A172 (cell line): ENCODE measurements around the gene UHRF2. TPM values are rescaled to one million over a fixed set of nuclear protein-coding genes. Genes with fewer than 3 reads are reported as not detected.
"Not testable (repeated sequence)": the region's sequence is repeated elsewhere in the genome, so short reads cannot be mapped to it uniquely, and the experiment has no call there.

ENCODE experiments used
- DNase-seq: peaks from one replicate; pipeline ENCODE4 v3.0.0-alpha.2; 2015; ENCODE audit warnings: low spot score
- total RNA-seq: library from RNA; depleted of rRNA; stranded (reverse); fragments of >200 nt; shearing (Covaris generic); gene quantifications from 2 replicates; pipeline ENCODE4 v1.2.3, GENCODE V29; 2014

The UHRF2 gene
- total RNA-seq, 1 experiment from 2014 or later, result 30.3 TPM

DNA sequence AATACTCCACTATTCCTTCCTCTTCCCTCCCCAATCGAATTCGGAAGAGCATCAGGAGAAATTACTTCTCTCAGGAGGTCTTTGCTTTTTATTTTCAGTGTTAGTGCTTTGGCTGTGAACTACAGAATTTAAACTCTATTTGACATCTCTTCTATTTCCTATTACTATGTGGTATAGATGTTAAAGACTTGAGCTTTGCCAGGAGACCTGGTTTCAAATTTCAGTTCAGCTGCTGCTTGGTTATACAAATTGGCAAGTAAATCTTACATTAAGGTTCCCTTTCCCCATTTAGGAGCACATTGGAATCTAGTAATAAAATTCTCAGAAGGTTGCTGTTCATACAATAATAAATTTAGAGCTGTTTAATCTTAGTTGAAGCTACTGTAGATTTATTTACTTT lies 13.1 kb downstream of the UHRF2 start:
- DNase-seq, result no peak

DNA sequence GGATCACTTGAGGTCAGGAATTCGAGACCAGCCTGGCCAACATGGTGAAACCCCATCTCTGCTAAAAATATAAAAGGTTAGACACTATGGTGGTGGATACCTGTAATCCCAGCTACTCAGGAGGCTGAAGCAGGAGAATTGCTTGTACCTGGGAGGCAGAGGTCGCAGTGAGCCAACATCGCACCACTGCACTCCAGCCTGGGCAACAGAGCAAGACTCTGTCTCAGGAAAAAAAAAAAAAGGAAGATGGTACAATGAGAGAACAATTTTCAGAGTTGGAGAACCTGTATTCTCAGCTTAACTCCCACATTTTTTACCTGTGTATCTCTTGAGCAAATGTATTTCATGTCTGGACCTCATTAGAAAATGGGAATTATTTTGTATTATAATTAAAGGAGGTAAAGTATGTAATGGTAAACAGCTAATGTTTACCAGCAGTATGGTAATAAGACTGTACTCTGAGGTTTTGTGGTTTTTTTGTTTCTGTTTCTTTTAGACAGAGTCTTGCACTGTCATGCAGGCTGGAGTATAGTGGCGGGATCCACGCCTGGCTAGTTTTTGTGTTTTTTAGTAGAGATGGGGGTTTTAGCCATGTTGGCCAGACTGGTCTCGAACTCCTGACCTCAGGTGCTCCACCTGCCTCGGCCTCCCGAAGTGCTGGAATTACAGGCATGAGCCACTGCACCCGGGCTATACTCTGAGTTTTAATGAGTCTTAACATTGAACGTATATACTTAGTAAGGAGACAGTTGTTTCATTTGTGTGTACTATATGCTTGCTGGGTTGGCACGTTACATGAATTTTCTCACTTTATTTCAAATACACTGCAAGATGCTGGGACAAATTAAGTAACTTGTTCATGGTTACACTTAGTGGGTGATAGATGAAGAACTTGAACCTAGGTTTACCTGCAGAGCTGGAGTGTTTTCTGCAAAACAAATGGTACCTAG lies 16.2 kb downstream of the UHRF2 start:
- no peak for DNase-seq

DNA sequence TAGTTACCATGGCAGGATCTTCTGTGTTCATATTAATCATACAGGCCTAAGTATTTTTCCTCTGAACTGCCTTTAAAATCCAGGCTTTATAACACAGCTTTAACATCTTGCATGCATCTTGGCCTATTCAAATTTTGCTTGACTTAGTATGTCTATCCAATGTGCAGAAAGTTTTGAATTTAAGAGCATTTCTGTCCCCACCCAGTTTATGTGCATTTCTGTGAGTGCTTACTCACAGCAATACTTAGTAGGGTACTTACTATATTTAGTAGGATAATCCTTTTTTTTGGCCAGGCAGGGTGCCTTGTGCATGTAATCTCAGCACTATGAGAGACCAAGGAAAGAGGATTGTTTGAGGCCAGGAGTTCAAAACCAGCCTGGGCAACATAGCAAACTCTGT lies 18.0 kb downstream of the UHRF2 start:
- no peak for DNase-seq

DNA sequence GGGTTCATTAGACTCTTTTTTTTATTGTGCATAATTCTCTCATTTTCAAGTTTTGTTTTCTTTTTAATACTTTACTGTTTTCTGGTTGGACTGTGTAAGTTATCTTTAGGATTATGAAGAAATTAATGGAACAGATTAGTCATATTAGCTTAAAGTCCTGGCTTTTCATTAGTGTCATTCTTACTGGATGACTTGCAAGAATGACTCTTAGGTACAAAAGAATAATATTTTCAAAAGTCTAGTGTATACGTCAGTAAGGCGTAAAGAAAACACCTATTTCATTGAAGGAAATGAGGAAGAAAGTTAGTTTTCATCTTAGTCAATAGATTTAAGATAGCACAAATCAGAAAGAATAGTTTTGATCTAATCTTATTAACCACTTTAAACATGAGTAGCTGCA lies 20.4 kb downstream of the UHRF2 start:
- no peak for DNase-seq

DNA sequence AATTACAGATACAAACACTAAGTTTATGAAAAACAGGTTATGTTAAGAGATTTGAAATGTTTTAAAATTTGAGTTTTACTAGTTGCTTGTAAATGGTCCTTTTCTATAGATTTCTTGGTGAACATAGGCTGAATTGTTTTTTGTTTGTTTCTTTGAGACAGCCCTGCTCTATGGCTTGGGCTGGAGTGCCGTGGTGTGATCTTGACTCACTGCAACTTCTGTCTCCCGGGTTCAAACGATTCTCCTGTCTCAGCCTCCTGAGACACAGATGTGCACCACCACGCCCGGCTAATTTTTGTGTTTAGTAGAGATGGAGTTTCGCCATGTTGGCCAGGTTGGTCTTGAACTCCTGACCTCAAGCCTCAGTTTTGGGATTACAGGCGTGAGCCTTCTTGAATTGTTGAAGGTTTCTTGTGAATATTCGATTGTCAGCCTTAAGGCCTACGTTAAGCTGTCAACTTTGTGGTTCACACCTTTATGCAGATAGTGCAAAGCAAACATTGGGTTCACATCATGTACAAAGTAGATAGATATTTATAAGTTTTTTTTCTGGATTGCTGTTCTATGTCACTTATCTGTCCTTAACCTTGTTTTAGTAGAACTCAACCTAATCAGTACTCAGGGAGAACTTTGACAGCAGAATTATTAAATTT lies 26.2 kb downstream of the UHRF2 start:
- no peak for DNase-seq

DNA sequence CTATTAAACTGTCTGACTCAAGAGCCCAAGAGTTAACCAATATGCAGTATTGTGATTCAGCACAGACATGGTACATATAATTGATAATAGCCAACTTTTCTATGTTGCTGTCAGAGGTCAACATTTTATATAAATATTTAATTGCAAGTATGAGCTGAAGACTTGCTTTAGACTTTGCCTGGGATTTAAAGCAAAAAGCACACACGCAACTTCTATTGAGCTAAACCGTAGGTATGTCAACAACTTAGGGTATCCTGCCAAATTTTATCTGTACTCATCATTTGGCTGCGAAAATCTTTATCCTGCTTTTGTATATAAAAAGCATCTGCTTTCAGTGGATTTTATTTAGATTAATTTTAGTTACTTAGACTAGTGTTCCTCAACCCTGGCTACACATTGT lies 27.4 kb downstream of the UHRF2 start:
- DNase-seq, result no peak

DNA sequence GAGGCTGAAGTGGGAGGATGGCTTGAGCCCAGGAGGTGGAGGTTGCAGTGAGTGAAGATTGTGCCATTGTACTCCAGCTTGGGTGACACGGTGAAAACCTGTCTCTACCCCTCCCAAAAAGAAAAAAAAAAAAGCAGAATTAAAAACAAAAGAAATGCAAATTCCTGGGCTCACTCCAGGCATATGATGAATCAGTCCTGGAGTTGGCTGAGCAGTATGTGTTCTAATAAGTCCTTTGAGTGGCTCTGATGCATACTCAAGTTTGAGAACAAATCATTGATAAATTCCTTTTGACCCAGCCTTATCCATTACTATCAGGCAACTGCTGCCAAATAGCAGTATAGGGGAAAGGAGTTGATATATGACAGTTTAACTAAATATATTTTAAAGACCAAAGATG lies 28.3 kb downstream of the UHRF2 start:
- no peak for DNase-seq

DNA sequence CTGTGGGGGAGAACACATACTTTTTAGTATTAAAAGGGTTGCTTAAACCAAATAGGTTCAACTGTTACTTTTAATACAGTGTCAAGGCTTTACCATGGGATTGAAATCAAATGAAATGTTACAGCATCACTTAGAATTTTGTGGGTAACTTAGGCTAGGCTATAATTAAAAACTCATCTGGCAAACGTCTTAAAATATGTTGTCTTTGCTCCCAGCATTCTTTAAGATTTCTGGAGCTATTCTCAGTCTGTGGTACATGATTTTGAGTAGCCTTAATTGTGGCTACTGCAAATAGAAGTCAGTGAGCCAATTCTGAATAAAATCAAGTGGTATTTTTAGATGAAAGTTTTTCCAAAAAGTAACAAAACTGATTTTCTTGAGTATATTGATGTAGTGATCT lies 30.7 kb downstream of the UHRF2 start:
- no peak for DNase-seq

DNA sequence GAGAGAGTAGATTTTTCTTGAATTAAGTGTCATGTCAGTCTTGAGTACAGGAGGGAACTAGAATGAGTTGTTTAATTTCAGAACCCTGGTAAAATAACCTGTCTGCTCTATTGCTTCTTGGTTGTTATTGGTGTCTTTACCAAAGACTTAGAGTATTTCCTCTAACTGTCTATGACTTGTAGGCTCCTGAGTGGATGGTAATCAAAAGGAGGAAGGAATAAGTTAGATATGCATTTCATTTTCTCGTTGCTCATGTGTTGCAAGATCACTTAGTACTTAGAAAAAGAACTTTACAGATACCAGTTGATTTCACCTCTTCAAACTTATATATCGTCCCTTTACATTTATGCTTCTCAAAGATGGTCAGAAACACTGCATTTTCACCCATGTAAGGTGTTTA lies 31.1 kb downstream of the UHRF2 start:
- no peak for DNase-seq

DNA sequence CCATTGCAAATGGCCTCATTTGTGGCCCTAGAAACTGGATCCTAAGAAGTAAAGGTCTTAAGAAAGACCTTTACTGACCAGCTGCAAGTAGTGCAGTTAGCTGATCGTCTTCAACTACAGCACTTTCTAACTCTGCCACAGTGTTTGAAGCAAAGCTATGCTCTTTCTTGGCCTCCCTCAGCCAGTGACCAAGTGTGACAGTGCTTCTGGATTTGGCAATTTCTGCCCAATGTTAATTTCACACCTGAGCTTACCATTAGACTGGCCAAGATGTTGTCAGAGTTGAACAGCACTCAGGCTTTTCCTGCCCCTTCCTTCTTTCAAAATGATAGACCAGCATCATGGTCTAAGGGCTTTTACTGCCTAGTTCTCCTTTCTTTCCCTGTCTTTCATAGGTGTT lies 36.1 kb downstream of the UHRF2 start:
- no peak for DNase-seq

DNA sequence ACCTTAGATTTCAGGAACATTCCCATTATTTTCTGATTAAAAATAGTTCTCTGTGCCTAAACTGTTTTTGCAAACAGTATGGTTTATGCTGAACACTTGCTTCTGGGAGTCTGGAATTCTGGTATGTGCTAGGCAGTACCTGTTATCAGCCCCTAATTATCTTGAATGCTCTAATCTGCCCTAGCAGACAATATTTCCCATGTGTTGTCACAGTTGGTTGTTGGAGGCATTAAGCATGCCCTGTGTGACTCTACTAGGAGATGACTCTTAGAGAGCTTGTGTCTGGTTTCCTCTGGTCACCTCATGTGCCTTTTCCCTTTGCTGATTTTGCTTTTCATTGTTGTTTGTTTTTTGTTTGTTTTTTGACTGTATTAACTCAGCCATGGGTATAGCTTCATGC lies 36.6 kb downstream of the UHRF2 start:
- DNase-seq, result no peak

DNA sequence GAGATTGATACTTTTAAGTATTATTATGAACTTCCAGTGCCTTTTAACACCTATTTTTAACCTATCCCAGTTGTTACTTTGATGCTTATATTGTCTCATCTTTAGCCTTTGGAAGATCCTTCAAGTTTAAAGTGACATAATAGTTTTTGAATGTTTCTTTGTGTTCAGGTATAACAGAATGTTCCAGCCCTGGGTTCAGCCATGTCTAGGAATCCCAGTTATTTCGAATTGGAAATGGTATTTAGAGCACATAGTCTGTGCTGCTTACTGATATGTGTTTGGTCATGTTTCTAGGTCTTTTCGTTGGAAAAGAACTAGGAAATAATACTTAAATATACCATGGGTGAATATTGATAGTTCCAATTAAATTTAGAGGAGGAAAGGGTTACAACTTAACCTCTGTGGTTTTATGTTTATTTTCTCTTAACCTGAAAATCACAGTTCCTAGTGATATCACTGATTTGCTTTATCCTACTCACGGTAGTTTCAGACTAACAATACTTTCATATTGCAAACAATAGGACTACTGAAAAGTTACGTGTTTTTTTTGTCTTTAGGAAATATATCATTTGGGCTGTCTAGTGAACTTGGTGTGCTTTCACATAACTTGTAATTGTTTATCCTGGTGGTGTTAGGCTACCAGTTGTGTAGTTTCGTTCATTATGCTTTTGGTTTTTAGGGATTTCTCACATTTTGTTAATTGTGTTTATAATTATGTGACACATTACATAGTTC lies 37.8 kb downstream of the UHRF2 start:
- no peak for DNase-seq

DNA sequence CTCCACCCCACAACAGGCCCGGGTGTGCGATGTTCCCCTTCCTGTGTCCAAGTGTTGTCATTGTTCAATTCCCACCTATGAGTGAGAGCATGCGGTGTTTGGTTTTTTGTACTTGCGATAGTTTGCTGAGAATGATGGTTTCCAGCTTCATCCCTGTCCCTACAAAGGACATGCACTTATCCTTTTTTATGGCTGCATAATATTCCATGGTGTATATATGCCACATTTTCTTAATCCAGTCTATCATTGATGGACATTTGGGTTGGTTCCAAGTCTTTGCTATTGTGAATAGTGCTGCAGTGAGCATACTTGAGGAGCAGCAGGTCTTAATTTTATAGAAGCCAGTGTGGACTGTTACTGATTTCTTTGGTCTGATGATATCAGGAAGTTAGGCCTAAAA lies 42.3 kb downstream of the UHRF2 start:
- not testable (repeated sequence) for DNase-seq

DNA sequence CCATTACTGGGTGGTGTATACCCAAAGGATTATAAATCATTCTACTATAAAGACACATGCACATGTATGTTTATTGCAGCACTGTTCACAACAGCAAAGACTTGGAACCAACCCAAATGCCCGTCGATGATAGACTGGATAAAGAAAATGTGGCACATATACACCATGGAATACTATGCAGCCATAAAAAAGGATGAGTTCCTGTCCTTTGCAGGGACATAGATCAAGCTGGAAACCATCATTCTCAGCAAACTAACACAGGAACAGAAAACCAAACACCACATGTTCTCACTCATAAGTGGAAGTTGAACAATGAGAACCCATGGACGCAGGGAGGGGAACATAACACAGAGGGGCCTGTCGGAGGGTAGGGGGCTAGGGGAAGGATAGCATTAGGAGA lies 45.7 kb downstream of the UHRF2 start:
- DNase-seq, result not testable (repeated sequence)

DNA sequence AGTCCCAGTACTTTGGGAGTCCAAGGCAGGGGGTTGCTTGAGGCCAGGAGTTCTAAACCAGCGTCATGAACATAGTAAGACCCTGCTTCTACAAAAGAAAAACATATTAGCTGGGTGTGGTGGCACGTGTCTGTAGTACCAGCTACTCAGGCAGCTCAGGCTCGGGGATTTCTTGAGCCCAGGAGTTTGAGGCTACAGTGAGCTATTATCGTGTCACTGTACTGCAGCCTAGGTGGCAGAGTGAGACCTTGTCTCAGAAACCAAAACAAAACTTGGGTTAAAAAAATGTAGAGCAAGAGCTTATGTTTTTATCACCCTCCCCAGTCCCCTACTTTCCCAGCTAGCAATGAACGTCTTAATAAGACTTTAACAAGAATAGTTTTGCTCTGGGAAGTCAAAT lies 46.7 kb downstream of the UHRF2 start:
- DNase-seq, result no peak

DNA sequence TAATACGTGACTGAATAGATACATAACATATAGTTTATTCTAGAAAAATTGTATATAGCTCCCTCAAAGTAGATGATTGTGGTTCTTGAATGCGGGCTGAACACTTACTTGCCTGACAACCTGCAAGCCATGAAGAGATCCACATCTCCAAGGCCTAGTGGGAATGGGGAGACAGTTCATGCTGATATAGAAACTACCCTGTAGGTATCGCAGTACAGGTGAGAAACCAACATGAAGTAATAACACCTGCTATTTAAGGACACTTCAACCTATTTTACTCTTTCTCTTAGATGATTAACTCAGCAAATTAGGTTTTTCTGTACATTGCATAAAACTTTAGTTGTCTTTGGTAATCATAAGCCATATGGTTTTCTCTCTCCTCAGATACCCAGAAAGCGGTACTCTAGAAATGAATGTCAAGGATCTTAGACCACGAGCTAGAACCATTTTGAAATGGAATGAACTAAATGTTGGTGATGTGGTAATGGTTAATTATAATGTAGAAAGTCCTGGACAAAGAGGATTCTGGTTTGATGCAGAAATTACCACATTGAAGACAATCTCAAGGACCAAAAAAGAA lies 47.3 kb downstream of the UHRF2 start:
- no peak for DNase-seq

DNA sequence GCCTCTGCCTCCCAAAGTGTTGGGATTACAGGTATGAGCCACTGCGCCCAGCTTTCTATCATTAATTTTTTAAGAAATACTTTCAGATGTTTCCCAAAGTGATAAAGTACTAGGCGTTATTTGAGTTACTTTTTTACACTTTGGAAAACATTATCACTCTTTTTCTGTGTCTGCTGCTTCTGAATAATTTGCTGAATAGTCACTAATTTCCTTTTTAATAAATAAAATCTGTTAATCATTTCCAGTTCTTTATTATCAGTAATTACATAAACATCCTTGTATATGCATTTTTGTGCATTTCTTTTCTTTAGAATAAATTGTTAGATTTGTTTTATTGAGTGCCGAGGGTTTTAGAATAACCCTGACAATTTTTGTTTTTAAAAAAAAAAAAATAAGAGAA lies 48.6 kb downstream of the UHRF2 start:
- DNase-seq, result no peak

DNA sequence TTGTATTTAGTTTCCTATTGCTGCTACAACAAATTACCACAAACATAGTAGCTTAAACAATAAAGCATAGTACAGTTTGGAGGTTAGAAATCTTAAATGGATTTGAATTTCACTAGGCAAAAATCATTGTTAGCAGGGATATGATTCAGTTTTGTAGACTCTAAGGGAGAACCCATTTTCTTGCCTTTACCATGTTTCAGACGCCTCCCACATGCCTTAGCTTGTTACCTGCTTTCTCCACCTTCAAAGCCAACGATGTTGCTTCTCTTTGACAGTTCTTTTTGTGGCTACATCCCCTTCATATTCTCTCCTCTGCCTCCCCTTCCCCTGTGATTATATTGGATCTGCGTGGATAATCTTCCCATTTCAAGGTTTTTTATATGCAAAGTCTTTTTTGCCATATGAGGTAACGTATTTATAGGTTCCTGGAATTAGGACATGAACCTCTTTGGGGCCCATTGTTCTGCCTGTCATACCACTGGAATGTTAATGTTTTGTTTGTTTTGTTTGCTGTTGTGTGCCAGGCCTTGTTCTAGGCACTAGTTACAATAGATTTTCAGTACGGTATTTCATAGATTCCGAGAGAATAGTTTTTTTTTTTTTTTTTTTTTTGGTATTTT lies 54.1 kb downstream of the UHRF2 start:
- DNase-seq, result no peak

DNA sequence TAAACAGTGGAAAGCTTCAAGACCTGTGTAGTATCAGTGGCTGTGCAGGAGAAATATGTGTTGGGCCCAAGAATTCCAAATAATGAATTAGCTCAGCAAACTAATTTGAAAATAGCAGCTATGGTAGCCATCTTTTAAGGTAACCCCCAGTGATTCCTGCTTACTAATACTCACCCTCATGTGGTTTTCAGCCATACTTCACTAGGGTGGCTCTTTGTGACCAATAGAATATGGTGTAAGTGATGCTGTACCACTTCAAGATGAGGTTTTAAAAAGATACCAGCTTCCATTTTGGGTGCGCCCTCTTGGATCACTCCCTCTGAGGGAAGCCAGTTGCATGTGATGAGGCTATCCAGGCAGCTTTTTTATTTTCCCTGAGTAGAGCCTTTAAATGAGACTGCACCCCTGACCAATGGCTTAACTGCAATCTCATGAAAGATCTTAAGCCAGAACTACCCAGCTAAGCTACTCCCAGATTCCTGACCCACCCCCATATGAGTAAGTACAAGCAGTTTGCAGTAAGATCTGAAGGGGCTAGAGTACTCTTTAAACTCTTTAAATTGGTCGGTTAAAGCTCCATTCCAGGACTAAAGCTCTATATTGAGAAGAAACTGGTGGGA lies 58.3 kb downstream of the UHRF2 start:
- no peak for DNase-seq

DNA sequence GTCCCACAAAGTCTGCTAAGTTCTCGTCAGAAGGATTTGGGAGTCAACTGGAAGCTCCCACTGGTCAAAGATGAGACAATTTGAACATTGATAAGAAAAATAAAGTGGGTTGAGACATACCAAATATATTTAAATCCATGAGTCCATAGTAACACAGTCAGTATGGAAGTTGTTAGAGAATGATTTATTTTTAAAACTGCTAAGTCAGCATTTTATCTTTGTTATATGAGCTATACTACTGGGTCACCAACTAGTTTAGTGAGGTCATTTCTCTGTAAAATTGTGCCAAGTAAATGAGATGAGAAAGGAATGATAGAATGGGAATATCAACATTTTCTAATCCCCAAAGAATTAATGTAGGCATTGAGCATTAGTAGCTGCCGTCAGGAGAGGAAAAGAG lies 60.2 kb downstream of the UHRF2 start:
- DNase-seq, result no peak

DNA sequence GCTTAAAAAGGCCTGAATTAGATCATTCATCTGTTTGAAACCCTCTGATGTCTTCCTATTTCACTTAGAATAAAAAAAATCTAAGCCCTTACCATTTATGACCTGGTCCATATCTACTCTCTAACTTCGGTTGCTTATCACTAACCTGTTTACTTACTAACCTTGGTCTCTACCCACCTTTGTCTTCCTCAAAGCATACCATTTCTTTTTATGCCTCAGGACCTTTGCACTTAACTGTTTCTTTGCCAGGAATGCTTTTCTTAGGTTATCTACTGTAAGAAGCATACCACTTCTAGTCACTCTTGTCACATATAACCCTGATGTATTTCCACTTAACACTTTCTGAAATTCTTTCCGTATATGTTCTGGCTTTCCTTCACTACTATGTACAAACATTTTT lies 67.0 kb downstream of the UHRF2 start:
- no peak for DNase-seq
